Activated CD4-positive, alpha-beta T cell treated with anti-CD3 and anti-CD28 coated beads, Interleukin-2, Interleukin-4, amounts not matched to agents 100 ng/mL and 50 ng/mL, durations not matched to agents 16 hours and 8 hours (primary cell): ENCODE measurements around the gene TCEANC2.
"Not testable (repeated sequence)": the region's sequence is repeated elsewhere in the genome, so short reads cannot be mapped to it uniquely, and the experiment has no call there.

Source experiments
- DNase-seq: peaks from one replicate; pipeline ENCODE4 v3.0.0-alpha.2; 2020; ENCODE audit warnings: low spot score

The TCEANC2 gene

DNA sequence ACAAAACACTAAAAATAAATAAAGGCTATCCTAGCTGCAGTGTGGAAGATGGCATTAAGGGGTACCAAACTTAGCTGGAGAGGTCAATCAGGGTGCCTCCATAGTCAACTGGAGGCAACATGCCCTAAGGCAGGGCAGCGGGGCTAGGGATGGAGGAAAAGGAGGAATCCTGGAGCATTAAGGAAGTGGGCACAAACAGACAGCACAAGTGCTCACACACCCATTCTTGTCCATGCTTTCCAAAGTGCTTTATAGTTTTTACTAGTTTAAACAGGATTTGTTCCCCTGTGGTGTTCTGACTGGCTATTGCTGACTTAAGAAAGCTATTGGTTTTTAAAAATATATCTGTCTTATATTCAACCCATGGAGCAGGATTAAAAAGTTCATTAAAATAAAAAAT is 33.3 kb downstream of the TCEANC2 start:
- DNase-seq, result no peak

DNA sequence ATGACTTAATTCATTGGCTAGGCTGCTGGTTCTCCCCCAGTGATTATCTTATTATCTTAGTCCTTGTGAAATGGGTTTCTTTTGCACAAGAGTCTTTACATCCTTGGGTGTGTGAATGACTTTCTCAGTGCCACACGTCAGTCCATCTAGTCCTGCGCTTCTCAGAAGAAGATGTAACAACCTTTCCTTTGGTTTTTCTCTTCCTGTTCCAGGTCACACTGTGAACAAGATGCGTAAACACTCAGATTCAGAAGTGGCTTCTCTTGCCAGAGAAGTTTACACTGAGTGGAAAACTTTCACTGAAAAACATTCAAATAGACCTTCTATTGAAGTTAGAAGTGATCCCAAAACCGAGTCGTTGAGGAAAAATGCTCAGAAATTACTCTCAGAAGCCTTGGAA is 35.0 kb downstream of the TCEANC2 start:
- DNase-seq, result no peak

DNA sequence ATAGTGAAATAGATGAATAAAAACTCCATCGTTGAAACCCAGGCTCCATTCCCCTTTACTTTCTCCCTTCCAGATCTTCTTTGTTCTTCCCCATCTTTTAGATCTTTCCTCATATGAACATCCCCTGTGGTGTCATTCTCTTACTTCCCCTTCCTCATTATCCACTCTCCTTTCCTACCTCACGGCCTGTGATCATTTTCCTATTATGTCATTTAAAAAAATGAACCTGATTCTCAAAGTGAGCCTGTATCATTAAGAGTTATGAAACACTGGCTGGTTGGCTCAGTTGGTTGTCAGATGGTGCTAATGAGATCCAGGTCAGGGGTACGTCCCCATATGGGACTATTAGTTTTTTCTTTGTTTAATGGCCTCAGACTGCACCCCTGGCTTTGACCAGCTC is 38.3 kb downstream of the TCEANC2 start:
- no peak for DNase-seq

DNA sequence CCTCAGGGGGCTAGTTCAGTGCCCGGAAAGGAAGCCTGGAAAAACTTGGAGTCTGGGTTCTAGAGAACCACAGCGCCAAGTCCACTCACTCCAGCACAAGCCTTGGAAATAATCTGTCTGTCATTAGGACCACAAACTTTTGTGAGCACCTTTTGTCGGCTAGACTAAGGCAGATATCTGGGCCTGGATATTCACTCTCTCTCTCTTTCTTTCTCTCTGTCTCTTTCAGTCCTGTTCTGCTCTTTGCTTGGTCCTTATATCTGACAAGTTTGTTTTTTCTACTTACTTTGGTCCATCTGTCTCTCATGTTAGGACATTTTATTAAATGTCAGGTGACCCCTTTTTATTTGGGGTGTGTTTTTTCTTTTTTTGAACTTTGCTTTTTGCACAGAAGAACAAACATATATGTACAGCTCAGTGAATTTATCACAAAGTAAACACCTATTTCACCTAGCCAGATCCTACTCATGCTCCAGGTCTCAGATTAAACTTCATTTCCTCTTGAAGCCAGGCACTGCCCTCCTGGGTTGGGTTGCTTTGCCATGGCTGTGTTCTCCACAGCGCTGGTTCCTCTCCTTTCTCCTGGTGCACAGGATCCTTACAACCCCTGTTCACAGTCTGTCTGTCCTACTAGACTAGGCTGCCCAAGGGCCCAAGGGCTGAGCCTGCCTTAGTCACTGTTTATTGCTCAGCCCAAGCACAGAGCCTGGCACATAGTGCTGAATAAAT is 40.8 kb downstream of the TCEANC2 start:
- no peak for DNase-seq

DNA sequence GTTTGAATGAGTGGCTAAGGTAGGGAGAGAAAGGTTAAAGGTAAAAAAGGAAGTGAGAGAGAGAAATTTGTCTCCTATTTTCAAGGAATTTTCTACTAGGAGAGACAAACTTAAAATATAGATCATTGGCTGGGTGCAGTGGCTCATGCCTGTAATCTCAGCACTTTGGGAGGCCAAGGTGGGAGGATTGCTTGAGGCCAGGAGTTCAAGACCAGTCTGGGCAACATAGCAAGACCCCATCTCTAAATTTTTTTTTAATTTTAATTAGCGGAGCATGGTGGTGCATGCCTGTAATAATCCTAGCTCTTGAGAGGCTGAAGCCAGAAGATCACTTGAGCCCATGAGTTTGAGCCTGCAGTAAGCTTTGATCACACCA is 41.3 kb downstream of the TCEANC2 start:
- not testable (repeated sequence) for DNase-seq

DNA sequence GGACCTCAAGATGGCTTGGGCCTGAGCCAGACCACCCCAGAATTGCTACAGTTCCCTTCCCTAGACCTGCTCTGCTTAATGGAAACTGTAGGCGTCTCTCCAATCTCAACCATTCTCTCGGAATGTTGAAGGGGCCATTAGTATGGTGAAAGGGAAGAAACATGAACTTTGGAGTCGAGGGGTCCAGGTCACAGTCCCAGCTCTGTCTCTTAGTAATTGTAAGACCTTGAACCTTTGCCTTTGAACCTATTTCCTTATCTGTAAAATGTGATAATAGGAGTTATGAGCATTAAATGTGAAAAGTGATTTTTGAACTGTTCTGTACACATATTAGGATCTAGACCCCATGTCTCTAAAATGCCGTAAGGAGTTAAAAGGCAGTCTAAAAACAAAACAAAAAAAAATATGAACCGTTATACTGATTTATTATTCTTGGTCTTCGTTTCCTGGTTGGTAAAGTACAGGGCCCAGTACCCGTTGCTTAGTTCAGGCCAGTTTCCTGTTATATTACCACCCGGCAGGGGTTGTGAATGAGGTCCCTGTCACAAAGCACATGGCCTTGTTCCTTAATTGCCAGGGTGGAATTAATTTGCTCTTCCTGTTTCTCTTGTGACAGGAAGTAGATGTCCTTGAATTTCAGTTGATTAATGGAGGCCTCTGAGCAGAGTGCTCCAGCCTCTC is 42.3 kb downstream of the TCEANC2 start:
- DNase-seq, result no peak

DNA sequence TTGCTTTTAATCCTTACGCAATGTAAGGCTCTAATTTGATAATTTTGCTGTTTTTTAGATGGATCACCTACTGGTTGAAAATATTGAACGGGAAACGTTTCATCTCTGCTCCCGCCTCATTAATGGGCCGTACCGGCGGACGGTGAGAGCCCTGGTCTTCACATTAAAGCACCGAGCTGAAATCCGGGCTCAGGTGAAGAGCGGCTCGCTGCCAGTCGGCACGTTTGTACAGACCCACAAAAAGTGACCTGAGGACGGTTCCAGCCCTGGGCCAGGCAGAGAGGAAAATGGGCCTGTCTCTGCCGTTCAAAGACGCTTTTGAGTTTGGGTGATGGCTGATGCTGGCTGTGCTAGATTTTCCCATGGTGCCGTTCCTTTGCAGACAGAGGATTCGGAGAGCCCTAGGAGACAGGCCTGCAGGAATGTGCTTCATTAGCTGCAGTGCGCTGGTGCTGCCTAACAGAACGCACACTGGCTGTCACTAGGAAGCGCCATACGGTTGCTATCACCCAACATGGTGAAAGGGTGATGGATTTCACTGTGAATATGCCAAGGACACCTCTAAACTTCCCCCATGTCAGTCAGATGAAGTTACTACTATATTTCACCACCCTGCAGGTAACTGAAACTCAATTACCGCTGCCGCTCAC is 42.9 kb downstream of the TCEANC2 start:
- DNase-seq, result no peak

DNA sequence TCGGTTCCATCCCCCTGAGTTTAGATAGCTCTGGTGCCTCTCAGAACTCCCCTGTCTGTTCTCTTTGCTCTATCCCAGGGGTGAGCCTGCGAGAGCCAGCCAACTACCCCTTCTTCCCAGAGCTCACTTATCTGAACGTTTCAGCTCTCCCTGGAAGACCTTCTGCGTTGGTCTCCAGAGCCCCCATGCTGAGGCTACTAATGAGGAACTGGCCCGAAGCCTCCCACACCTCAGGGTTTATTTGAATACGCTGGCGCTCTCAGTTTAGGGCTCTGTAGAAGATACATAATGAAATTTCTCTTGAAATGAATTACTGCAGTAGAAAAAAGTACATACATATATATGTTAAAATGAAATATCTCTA is 43.5 kb downstream of the TCEANC2 start:
- DNase-seq, result no peak

DNA sequence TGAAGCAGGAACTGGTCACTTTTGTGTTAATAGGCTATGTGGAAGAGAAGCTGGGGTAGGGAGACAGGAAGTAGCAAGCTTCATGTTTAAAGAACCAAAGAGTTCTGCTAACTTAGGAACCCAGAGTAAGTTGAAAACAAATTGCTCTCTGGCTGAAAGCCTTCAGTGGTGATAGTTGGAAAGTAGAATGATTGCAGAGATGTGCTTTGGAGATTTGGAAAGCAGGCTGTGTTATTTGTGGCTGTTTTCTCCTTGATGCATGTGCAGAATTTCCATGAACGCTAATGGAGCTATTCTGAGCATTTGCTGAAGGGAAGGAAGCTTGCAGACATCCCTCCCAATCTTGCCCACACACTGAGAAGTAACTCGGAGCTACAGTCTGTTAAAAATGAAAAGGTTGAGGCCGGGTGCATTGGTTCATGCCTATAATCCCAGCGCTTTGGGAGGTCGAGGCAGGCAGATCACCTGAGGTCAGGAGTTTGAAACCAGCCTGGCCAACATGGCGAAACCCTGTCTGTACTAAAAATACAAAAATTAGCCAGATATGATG is 45.7 kb downstream of the TCEANC2 start:
- DNase-seq, result no peak

DNA sequence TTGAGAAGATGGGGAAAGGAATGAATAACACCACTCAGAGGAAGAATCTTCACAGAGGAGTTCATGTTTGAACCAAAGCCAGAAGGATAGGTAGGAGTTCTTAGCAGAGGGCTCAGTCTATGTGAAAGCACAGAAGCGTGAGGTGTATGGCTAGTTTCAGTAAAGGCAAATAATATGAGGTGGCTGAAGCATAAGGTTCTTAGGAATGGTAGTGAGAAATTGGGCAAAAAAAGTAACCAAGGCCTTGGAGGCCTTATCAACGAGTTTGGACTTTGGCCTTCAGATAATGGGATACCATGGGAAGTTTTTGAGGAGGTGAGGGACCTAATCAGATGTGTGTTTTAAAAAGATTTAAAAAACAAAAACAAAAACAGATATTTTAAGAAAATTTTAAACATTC is 47.1 kb downstream of the TCEANC2 start:
- no peak for DNase-seq

DNA sequence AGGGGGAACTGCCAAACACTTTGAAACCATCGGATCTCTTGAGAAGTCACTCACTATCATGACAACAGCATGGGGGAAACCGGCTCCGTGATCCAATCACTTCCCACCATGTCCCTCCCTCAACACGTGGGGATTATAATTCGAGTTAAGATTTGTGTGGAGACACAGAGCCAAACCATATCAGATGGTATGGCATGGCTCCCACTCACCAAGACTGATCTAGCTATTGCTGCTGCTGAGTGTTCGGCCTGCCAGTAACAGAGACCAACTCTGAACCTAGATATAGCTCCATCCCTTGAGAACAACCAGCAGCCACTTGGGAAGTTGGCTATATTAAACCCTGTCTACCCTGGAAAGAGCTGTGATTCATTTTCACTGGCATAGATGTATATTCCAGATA is 50.0 kb downstream of the TCEANC2 start:
- DNase-seq, result no peak

DNA sequence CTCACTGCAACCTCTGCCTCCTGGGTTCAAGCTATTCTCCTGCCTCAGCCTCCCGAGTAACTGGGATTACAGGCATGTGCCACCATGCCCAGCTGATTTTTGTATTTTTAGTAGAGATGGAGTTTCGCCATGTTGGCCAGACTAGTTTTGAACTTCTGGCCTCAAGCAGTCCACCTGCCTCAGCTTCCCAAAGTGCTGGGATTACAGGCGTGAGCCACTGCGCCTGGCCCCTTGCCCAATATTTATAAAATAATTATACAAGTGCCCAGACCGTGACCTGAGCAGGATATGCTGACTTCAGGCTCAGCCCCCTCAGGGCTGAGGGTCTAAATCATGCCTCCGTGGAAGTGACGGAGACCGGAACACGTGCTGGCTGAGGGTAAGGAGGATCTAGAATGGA is 51.2 kb downstream of the TCEANC2 start:
- not testable (repeated sequence) for DNase-seq

DNA sequence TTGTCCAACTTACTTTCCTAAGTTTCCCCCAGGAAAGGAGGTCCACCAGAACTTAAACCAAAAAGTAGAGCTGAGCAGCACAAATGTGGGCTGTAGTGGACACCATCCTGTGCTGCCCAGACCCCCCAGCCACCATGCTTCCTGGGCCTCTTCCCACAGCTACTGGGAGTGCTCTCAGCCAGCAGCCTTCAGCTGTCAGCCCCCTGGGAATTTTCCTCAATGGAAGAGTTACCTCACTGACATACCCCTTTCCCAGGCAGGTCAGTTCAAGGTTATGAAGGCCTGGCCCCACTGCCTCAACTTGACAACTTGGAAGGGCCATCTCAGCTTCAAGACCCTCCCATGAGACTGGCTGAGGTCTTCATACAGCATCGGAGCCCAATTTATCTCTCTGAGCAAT is 51.7 kb downstream of the TCEANC2 start:
- no peak for DNase-seq

DNA sequence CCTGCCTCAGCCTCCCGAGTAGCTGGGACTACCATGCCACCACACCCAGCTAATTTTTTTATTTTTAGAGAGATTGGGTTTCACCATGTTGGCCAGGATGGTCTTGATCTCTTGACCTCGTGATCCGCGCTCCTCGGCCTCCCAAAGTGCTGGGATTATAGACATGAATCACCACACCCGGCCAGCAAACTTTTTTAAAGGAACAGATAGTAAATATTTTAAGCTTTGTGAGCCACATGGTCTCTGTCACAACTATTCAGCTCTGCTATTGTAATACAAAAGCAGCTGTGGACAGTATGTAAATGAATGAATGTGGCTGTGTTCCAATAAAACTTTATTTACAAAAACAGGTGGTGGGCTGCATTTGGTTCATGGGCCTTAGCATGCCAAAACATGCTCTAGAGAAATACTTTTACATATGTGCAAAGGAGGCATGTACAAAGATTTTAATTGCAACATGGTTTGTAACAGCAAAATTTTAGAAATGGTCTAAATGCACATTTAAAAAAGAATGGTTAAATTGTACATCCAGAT is 52.4 kb downstream of the TCEANC2 start:
- no peak for DNase-seq

DNA sequence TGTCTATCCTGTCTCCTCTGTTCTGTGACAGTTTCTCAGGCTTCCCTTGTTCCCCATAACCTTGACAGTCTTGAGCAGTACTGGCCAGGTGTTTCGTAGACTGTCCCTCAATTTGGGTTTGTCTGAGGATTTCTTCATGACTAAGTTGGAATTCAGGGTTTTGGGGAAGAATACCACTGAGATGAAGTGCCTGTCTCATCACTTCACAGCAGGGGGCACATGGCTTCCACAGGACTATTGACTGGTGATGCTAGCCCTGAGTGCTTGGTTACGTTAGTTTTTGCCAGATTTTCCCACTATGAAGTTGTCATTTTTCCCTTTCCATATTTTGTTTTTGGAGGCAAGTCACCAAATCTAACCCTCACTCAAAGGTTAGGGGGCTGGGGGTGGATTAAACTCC is 53.7 kb downstream of the TCEANC2 start:
- no peak for DNase-seq

DNA sequence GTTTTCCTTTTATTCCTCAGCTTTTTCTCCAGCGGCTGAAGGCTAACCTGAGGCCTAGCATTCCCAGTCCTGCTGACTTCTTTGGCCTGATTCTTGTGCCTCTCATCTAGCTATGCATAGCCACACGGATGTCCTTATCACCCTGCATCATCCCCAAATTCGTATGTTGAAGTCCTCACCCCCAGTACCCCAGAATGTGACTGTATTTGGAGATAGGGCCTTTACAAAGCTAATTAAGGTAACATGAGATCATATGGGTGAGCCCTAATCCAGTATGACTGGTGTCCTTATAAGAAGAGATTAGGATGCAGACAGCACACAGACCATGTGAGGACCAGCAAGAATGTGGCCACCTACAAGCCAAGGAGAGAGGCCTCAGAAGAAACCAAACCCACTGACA is 54.7 kb downstream of the TCEANC2 start:
- no peak for DNase-seq

DNA sequence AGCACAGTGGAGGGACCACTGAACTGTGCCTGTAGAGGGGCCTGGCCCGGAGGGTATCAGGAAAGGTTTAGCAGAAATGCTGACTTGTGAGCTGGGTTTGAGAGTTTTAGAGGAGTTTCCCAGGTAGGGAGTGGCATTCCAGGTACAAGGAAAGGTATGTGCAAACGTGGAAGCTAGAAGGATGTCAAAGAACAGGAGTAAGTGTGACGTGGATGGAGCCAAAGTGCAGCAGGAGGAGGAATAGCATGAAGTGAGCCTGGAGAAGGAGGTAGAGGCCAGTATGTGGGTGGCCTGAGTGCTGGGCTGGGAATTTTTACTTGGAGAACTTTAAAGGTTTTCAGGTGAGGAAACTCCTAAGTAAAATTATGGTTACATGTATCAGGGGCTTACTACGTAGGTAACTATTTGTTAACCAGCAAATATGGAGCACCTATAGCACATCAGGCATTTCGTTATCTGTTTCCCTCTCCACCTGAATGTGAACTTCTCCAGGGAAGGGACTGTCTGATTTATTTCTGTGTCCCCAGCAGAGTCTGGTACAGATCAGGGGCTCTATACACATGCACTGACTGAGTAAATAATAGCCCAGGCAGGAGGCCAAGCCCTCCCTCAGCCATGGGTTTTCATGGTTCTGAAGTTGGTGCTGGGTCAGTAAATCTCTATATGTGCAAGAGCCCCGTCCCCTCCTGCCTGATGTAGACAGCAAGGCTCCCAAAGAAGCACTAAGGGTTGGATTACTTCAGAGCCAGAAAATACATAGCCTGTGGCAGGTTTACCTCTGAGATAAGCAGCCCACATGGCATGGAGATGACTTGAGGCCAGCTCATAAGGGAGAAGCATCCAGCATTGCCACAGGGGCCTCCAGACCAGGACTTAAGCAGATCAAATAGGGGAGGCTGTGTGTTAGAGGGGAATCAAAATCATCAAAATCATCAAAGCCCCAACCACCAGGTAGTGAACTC is 56.0 kb downstream of the TCEANC2 start:
- no peak for DNase-seq

DNA sequence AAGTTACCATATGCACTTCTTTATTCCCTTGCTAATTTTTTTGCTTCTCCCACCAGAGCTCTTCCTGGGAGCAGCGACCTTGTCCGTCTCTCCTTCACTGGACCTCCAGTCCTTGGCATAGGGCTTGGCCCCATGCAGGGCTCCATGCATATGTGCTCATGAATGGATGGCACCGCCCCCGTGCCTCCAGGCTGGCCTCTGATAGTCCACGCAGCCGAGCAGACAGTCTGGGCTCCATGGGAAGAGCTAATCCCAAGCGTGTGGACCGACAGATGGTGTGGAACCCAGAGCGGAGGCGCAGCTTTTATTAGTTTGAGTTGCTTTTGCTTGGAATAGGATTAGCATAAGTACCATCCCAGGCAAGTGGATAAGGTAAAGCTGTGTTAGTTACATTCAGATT is 57.6 kb downstream of the TCEANC2 start:
- DNase-seq, result no peak

DNA sequence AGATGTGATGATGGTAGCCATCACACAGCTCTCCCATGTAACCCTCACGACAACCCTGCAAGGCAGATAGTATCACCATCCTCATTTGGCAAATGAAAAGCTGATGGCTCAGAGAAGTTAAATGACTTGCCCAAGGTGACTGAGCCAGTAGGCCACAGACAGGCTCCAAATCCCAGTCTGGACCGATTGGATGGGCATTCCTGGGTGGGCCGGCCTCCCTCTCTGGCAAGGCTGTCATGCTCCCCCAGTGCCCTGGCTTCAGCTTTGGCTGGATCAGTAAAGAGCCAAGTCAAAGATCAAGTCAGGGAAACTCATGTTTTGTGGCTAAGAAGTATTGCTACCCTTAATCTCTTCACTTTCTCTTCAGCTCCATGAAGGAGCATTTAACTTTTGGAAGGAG is 58.2 kb downstream of the TCEANC2 start:
- DNase-seq, result no peak

DNA sequence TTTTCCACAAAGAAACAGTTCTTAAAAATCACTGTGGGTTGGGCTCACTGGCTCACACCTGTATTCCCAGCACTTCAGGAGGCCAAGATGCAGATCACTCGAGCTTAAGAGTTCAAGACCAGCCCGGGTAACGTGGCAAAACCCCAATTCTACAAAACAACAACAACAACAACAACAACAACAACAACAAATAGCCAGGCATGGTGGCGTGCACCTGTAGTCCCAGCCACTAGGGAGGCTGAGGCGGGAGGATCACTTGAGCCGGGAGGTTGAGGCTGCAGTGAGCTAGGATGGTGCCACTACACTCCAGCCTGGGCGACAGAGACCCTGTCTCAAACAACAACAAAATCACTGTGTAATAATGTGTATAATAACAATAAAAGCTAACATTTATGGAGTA is 58.6 kb downstream of the TCEANC2 start:
- DNase-seq, result no peak

DNA sequence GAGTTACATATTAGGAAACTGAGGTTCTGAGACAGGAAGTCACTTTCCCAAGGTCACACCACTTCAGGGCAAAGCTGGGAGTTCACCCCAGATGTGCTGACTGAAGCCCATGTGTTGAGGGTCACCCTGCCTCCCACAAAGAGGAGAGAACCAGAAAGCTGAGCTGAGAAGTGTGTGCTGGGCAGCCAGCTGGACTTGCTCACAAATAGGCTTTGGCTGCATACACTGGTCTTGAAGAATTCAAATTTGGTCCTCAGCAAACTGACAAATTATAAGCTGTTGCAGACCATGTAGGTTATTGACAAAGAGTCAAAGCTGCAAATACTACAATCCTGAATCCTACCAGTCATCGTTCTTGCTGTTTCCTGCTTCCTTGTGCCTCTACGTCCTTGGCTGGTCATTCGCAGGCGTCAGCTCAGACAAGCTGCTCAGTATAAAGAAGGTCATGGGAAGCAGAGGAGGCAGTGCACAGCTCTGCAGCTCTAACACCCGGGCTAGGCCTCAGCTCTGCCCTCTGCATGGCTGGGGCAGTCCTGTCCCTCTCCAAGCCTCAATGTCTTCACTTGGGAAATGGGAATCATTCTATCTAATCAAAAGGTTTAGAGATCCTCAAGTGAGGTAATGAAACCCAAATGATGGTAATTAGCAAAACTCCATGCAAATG is 59.4 kb downstream of the TCEANC2 start:
- DNase-seq, result no peak
